ENCODE results near the gene LCA5.

DNA sequence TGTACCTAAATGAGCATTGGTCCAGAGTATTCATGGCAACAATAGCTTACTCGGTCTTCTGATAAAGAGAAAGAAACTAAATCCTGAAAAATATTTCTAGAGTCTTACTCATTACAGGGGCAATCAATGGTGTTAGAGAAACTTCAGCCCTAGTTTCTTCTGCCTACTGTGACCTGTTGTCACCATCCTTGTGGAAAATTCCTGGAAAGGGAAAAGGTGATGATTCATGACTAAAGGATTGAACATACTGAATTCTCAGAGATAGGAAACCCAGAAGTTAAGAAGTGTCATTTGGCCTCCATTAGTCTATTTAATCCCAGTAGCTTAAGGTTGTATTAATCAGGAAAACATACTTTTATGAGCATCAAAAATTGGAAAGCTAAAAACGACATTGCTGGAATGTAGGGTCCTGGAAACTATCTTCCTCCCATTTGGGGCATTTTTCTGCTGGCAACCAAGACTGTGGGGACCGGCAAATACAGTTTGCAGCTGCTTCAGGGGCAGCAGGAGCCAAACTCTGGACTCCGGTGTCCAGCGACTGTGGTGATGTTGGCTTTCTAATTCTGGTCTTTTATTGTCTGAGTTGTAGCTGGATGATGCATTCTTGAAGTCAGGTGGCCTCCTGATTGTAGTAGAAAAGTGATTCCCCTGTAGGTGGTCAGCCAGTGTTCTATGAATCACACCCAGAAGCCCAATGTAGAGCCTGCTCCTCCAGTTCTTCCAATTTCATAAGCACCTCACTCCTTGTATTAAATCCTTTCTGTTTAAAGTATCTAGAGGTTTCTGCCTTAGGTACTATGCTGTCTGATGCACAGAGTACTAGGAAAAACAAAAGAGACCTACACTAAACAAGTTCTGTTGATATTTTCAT lies 67.6 kb downstream of the LCA5 start:
- TF ChIP-seq, protein P1, sequence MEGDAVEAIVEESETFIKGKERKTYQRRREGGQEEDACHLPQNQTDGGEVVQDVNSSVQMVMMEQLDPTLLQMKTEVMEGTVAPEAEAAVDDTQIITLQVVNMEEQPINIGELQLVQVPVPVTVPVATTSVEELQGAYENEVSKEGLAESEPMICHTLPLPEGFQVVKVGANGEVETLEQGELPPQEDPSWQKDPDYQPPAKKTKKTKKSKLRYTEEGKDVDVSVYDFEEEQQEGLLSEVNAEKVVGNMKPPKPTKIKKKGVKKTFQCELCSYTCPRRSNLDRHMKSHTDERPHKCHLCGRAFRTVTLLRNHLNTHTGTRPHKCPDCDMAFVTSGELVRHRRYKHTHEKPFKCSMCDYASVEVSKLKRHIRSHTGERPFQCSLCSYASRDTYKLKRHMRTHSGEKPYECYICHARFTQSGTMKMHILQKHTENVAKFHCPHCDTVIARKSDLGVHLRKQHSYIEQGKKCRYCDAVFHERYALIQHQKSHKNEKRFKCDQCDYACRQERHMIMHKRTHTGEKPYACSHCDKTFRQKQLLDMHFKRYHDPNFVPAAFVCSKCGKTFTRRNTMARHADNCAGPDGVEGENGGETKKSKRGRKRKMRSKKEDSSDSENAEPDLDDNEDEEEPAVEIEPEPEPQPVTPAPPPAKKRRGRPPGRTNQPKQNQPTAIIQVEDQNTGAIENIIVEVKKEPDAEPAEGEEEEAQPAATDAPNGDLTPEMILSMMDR (IDR thresholded peaks at IDR 0.05; ENCODE audit: insufficient read depth, low read depth, low read length): no peak
- no peak for TF ChIP-seq EZH2 (IDR thresholded peaks at IDR 0.05; ENCODE audit: insufficient read depth, low read length)

Measured in astrocyte (in vitro differentiated cells and primary cell).